ENCODE results near the gene AGAP1. TPM values are rescaled to one million over a fixed set of nuclear protein-coding genes. Genes with fewer than 3 reads are reported as not detected.

Gene AGAP1
- total RNA-seq, 1 donor from 2014 or later = 6.5 TPM

DNA sequence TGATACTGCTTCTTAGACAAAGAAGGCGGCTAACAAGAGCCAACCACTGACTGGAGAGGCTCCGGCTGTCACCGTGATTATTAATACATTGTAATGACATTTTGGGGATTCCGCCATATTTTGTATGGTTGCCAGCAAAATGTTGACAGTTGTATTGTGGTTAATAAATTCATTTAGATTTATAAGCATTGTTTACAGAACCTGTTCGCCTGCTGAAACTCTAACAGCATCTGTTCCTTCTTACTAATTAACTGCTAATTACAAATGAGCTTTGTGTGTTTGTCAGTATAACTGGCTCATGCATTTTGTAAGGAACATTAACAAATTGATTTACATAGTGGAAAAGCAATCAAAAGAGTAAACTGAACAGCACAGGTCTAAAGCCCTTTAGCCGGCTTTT is 342.0 kb downstream of the AGAP1 start:
- no peak for DNase-seq (ENCODE audit: low read depth, low spot score)

DNA sequence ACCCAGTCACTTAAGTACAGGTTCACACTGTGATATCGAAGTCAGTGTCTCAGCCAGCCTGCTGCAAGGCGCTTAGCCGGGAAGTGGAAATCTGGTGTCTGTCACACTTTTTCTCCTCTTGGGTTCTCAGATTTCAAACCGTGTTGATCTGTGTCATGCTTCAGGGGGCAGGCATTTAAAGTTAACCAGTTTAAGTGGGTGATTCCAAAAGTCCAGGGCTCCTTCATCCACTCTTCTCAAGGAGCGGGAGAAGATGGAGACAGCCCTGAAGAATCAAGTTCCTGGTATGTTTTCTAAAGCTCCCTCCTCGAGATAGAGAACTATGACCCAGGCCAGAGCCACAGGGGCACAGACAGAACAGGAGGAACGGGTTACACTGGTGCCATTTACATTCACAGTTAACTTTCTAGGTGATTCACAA is 342.7 kb downstream of the AGAP1 start:
- DNase-seq (ENCODE audit: low read depth, low spot score) = no peak

DNA sequence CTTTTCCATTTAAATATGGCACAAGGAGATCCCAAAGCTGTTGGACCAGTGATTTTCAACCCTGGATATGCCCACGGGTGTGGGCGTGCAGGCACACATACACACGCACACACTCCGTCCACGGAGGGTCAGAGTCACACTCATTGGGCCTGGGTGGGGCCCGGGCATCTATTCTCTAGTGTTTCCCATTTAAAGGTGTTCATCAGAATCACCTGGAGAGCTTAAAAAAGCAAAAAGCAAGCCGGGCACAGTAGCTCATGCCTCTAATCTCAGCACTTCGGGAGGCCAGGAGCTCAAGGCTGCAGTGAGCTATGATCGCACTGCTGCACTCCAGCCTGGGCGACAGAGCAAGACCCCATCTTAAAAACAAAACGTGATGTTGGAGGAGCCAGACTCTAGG is 345.4 kb downstream of the AGAP1 start:
- no peak for DNase-seq (ENCODE audit: low read depth, low spot score)

DNA sequence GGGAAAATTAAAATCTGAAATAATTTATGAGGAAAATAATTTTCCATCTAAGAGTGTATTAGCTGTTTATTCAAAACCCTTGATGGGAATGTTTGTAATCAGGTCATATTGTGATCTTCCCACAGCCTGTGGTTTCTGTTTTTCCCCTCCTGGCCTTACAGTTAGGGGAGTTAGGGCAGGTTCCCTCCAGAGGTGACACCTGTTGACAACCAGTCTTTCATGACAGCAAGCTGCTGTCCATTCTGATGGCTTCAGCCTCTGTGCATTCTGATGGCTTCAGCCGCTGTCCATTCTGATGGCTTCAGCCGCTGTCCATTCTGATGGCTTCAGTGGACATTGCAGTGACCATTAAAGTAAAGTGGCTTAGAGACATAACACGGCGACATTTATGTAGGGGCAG is 346.1 kb downstream of the AGAP1 start:
- no peak for DNase-seq (ENCODE audit: low read depth, low spot score)

DNA sequence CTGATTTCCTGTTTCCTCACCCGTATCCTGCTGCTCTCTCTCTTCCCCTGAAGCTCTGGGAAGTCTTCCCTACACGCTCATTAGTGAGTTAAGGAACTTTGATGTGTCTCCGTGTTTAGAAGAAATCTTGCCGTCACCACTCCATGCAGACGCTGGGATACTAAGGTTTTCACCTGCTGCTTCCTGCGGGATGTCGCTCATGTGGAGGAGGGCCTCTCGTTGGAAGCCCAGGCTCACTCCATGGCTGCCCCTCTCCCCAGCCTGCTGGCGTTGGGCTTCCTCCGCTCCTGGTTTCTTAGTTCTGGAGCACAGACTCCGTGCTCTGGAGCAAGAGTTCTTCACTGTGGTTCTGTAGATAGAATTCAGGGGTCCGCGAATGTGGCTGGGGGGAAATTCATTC is 348.0 kb downstream of the AGAP1 start:
- DNase-seq (ENCODE audit: low read depth, low spot score) = no peak

DNA sequence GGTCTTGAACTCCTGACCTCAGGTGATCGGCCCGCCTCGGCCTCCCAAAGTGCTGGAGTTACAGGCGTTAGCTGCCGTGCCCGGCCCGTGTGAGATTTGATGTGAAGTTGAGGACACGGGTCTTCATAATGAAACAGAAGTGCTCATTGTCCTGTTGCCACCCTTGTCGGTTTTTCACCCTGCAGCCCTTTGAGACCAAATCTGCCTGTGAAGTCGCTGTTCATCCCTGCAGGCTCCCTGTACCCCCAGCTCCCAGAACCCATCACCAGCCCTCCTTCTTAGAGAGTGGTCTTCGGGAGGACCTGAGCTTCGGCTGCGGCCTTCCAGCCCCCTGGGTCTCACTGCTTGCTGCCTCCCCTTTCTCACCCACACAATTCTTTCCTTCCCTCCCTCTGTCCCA is 349.1 kb downstream of the AGAP1 start:
- no peak for DNase-seq (ENCODE audit: low read depth, low spot score)

DNA sequence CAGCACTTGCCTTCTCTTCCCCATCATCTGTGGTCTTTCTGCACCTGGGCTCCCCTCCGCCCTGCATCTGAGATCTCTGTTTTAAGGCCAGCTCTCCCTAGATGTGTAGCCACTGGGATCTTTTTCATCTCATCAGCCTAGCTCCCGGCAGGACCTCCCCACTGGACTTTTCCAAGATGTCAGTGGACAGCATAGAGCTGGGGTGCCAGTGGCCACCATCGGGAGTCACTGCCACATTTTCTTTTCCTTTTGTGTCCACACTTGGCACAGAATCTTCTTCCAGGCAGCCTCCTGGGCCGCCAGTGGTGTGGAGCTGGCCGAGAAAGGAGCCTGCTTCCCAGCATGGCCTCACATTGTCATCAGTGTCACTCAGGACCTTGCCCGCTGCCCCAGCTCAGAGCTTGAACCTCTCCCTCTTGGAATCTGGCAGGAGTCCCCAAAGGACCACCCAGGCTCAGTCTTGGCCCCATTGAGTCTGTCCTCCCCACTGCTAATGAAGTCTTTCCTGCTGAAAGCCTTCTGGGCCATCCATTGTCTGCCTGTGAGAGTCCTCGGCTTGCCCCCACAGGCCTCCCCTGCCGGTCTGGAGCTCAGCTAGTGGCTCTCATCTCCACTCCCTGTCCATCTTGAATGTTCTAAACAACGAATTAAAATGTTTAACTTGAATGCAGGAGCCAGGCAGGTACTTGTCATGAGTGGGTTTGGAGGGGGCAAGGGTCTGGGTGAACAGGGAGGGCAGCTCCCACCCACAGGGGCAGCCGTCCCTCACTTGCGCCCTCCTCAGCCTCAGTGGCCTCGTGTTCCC is 349.9 kb downstream of the AGAP1 start:
- no peak for DNase-seq (ENCODE audit: low read depth, low spot score)

DNA sequence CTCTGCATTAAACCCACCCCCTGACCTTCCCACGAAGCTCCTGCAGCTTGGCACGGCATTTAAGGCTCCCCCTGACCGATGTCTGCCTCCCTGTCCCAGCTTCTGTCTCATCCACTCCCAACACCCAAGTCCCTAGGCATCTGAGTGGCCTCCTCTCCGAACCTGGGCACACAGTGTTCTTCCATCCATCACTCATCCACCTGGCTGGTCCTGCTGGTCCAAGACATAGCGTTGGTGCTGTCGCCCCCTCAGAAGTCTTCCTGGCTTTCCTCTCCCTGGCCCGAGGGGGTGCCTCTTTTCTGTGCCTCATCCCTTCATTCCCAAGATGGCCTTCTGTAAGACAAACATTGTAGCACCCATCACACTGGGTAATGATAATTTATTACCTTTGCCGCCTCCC is 350.7 kb downstream of the AGAP1 start:
- DNase-seq (ENCODE audit: low read depth, low spot score) = no peak

DNA sequence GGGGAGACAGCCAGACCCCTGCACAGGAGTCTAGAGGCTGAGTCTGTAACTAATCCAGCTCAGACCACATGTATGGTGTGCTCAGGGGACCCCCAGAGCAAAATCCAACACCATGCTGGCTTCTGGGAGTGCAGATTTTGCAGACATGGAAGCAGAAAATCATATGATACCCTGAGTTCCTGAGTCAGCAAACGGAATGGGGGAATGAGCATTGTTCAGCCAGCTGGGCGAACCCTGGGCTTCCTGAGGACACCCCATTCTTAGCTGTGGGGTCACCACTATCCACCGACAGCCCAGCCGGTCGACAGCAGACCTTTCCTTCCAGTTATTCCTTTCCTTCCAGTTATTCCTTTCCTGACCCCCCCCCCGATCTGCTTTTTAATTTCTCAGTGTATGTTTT is 351.4 kb downstream of the AGAP1 start:
- no peak for DNase-seq (ENCODE audit: low read depth, low spot score)

DNA sequence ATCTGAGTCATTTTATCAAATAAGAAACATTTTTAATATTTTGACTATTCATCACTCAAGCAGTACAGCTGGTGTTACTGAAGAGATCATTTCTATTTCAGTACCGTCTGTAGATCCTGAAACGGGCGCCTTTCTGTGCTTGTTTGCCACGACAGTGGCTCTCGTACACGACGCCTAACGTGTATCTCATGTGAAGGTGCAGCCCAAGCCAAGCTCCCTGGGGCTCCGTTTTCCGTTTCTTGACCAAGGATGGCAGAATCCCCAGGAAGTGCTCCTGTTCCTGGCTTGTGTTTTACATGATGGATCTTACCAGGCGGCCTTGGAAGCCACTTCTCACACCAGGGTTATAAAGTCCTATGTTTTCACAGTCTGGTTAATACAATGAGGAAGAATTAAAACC is 353.7 kb downstream of the AGAP1 start:
- no peak for DNase-seq (ENCODE audit: low read depth, low spot score)

DNA sequence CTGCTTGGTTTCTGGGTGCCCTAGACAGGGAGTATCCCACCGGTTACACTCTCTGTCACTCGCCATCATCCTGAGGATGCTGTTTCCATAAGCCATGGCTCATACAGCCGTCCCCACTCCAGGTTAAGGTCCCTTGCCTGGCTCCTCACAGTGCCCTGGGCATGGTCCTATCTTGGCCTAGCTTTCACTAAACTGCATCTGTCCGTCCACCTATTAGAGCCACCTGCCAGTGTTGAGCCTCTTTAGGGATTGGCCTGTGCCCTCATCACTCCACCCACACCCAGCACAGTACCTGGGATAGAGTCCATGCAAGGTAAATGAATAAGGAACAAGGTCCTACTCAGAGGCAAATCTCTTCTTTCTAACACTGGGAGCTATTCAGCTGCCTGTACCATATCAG is 354.2 kb downstream of the AGAP1 start:
- no peak for DNase-seq (ENCODE audit: low read depth, low spot score)

DNA sequence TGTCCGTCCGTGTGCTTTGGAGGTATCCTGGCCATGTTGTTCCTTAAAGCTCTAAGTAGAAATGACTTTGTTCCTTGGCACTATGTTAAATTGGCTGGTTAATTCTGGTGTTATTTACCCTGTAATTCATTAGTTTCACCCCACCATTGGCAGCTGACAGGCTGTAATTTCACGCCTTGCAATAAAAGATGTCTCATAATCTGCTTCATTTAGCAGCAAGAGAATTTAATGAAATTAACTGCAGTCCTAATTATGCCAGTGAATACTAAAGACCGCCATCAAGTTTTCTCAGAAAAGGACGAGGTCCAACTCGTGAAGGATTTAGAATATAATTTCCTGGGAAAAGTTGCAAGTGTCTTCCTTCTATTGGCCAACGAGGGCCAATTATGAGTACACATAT is 355.1 kb downstream of the AGAP1 start:
- DNase-seq (ENCODE audit: low read depth, low spot score) = no peak

DNA sequence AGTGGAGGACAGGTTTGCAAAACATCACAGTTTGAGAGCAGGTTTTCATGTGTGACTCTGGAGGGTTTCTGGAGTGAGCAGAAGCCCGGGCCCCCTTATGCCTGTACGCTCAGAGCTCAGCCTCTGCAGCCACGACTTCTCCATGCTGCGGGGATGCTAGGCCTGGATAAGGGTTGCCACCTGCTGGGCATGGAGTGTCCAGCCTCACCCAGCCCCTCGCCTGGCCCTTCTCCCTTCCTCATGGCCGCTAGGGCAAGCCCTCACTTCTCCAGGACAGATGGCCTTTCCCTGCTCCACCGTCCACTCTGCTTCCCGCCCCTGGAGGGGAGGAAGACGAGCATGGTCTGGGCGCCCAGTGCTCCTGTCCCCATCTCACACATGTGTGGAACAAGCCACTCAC is 355.6 kb downstream of the AGAP1 start:
- DNase-seq (ENCODE audit: low read depth, low spot score) = no peak

DNA sequence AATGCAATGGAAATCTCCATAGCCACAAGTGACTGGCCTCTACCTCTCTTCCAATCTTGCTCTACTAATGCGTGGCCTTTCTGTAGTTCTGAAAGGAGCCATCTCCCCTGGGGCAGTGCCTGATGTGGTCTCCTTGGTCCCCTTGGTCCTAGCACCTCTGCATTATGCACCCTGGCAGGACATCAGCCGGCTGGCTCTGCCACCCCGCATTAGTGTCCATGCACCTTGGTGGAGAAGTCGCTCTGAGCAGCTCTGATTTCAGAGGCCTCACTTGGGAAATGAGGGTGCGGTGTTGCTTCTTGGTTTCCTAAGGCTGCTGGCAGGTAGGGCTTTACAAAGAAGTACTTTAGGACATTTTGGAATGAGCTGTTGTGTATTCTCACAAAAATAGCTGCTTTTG is 356.4 kb downstream of the AGAP1 start:
- no peak for DNase-seq (ENCODE audit: low read depth, low spot score)

DNA sequence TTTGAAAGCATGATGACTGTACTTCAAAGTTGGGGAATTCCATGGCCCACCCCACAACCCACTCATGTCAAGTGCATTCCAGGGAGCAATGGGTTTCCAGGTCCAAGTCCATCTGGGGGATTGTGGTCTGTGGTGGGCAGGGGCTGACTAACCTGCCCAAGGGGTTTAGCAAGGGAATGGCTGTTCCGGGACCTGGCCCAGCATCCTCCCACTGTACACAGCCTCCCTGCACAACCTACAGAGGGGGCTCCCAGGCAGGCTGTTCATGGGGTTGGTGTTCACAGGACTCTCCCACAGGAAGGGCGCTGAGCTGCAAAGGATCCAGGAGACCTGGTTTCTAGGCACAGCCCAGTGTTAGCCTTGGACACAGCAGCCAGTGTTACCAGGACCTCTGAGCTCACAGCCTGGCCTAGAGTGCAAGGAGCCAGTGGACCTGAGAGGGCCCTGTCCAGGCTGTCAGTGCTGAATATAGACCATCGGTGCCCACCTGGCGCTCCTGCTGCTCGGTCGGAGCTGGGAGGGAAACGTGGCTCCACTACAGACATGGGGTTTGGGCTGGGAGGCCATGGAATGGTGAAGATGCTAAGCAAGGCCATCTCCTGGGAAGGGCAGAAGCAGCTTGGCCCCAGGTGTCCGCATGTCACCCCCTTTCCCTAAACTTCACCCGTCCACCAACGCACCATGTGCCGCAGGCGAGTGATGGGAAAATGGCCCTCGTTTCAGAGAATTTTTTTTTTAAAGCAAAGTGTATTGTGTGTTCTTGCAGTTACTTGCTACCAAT is 357.1 kb downstream of the AGAP1 start:
- DNase-seq (ENCODE audit: low read depth, low spot score) = no peak

DNA sequence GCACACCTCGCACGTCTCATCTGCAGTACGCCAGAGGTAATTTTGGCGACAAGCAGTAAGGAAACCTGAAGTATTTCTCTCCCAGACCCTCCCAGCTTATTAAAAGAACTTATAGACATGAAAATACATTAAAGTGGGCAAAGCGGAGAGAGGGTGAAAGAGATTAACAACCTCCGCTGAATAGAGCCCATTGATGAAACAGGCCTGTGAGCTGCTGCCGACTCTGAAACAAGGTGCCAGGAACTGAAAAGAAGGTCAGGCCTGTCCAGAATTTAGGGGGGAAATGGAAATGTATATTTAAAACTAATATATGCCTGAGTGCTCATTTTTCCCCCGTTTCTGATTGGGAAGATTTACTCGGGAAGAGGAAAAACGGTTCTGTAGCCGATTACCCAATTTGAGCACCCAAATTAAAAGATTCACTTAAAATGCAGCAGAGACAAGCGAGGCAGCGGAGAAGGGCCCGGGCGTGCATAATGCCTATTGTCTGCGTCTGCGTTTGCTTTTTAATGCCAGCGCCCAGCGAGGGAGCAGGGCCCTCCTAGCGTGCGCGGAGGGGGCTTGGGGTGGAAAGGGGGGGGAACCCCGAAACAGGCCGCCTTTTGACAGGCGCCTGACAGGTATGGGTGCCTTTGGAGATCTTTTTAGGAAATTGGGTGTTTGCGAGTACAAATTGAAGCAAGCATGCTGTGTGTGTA is 358.1 kb downstream of the AGAP1 start:
- DNase-seq (ENCODE audit: low read depth, low spot score) = no peak

DNA sequence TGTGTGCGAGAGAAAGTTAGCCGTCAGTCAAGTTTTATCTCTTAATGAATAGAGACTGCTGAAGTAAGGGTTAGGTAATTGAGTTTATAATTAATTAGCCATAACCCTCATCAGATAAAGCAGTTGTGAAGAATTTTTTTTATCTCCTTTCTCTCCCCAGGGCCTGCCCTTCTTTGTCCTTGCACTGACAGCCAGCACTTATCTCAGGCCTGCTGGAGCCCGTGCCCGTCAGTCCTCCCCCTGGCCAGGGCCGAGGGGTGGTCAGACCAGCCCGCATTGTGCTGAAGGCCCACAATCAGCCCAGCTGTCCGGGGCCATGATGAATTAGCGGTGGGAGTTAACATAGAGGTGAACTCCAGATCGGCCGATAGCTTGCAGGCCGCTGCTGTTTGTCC is 358.7 kb downstream of the AGAP1 start:
- no peak for DNase-seq (ENCODE audit: low read depth, low spot score)

DNA sequence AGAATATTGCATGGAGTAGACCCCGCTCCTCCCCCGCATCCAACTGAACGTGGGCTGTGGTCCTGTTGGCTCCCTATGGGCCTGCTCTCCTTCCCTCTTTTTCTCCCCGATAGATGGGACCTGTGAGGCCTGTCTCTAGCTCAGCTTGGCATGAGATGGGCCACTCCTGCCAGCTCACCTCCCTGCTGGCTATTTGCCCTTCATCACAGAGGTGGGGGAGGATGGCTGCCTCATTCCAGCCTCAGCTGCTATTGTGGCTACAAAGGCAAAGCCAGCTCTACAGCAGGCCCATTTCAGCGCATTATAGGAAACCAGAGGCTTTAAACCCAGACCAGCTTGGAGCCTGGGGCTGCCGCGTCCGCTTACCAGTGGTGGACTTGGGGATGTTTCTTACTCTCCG is 360.4 kb downstream of the AGAP1 start:
- no peak for DNase-seq (ENCODE audit: low read depth, low spot score)

DNA sequence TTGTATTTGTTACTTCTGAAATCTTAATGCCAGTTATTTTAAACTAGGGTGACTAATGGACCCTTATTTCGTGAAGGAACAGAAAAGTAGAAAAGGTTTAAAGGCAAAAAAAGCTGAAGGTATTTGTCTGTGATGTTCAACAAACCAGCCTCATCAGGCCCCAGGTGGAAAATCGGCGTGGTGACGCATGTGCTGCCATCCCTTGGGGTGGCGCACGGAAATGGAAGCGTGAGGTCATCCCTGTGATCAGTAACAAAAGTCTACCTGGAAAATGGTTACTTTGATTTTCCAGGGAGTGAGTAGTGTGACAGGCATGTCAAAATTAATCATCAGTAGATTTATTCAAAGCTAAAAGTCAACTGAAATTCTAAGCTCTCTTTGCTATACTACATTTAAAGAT is 361.2 kb downstream of the AGAP1 start:
- no peak for DNase-seq (ENCODE audit: low read depth, low spot score)

DNA sequence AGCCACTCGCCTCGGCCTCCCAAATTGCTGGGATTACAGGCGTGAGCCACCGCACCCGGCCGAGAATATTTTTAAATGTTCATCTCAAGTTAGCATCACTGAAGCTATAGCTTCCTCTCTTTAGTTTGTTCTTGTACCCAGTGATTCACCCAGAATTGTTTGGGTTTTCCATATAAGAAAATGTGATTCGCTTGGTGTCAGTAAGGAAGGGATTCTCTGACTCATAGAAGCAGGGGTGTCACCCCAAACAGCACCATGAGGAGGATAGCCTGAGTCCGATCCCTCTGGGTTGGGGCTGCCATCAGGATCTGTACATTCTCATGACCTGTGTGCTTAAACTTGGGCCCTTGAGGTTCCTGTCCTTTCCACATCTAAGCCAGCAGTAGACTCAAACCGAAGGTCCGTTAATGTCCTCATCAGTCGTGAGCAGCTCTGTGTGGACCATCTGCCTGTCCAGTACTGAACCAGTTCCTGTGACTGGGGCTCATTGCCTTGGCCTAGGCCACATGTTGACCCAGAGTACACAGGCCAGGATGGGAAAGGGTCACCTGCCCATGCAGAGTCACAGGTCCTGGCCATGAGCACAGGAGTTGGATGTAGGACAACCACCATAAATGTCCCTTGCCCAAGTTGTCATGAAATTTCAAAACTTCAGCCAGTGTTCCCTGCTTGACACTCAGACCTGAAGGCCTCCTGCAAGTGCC is 362.5 kb downstream of the AGAP1 start:
- DNase-seq (ENCODE audit: low read depth, low spot score) = no peak

DNA sequence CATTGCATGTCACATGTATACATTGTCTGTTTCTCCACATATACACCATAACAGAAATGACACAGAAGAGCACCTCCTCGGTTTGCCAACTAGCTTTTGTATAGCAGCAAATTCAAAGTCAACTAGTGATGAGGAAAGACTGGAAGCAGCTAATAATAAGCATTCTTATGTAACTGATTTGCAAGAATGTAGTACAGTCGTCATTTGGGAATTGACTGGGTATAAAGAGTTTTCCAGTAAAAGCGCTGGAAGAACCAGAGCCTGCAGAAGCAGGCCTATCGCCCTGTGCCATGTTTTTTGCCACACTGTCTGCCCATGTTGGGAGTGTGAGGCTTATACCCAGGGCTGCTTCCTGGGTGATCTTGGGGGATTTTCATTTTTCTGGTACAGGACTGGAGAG is 363.8 kb downstream of the AGAP1 start:
- no peak for DNase-seq (ENCODE audit: low read depth, low spot score)

DNA sequence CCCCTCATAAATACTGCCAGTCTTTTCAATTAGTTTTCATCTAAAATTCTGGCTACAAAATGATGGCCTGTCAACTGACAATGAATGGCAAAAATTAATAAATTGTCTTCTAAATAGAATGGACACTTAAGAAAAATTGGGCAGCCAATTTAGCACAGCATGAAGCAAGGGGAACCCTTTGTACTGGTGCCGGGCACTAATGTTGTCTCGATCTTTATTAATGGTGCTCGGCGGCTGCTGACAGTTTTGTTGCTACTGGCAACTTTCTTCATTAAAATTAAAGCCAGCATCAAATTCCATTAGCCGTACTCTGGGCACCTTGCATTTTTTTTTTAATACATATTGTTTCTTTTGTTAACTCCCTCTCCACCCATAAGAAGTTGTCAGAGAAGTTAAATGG is 365.0 kb downstream of the AGAP1 start:
- no peak for DNase-seq (ENCODE audit: low read depth, low spot score)
